GM12892 (cell line): Measurements from ENCODE around the gene SNPH. TPM values are rescaled to one million over a fixed set of nuclear protein-coding genes. Genes with fewer than 3 reads are reported as not detected.
"Not testable (repeated sequence)": the region's sequence is repeated elsewhere in the genome, so short reads cannot be mapped to it uniquely, and the experiment has no call there.

Experiments
- DNase-seq: peaks from one replicate; pipeline ENCODE4 v3.0.0; 2011; ENCODE audit not compliant: insufficient read length
- FAIRE-seq: peaks from 2 replicates; lab custom pipeline; 2011; peaks lifted over from hg19 to GRCh38; lab: Jason Lieb, UNC
- POLR2A ChIP-seq: IDR thresholded peaks from 2 replicates; pipeline ENCODE4 v1.6.1; 2011; ENCODE audit warnings: low read depth, low read length, control low read depth
- POLR2AphosphoS5 ChIP-seq: IDR thresholded peaks from 2 replicates; pipeline ENCODE4 v1.6.1; 2011; ENCODE audit warnings: low read depth, low read length, control low read depth
- TAF1 ChIP-seq: IDR thresholded peaks from 2 replicates; pipeline ENCODE4 v1.6.1; 2011; ENCODE audit warnings: low read depth, mild to moderate bottlenecking, control low read depth, low read length, borderline replicate concordance
- polyA plus RNA-seq: library from polyadenylated mRNA; unstranded; fragments of >200 nt; gene quantifications from one replicate; pipeline ENCODE4 v1.2.1, GENCODE V29; 2012; ENCODE audit warnings: missing spikeins, inconsistent platforms; ENCODE audit not compliant: missing spikeins

SNPH gene
- polyA plus RNA-seq = 0.04 TPM

DNA sequence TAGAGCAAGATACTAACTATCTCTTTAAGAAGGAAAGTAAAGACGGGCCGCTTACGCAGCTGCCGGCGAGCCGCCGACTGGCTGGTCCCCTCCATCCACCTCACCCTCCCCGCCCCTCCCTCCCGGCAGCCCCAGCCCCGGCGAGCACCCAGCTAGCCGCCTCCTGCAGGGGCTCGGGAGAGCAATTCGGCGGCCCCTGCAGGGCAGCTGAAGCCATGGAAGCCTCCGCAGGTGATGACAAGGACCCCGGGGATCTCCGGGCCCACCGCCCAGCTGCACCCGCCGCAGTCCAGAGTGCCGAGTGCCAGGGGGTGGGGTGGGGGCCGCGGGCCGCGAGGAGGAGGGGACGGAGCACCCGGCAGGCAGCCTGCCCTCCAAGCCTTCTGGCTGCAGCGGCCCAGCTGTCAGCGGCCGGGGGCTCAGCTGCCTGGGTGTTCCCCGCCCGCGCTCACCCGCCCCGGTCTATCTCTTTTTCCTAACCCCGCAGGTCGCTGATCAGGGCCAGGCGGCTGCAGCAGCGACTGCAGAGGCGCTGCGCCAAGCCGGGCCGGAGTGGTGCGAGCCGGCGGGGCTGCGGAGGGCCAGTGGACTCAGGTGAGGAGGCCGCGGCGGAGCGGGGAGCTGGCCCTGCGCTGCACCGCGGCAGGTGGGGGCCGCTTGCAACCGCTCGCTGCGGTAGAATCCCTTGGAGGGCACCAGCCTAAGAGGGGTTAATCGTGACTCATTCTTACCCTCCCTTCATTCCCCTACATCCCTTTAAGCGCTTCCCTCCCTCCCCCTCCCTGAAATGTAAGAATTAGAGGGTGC is at the start of gene SNPH:
TSS of gene SNPH (plus strand) at position 128 of the 807 bp plus-strand sequence. CDS start 29,946 bp downstream, outside the sequence.
- DNase-seq (peak; percentile 31), FAIRE-seq (peak; percentile 85)
- TF ChIP-seq TAF1 (no peak), POLR2A (no peak), POLR2AphosphoS5 (no peak)

- FAIRE-seq, DNase-seq: not testable (repeated sequence)
These were observed 49.3 kb upstream of the SNPH start for GRCh38 chr20:1216527-1217427.

GRCh38 chr20:1222750-1223149 is 43.3 kb upstream of the SNPH start:
- FAIRE-seq, DNase-seq: not testable (repeated sequence)

- TF ChIP-seq TAF1 = no peak
- TF ChIP-seq POLR2AphosphoS5 = no peak
- TF ChIP-seq POLR2A = no peak
- DNase-seq (no peak), FAIRE-seq (no peak)
These were observed 41.7 kb upstream of the SNPH start for GRCh38 chr20:1224205-1224890.

- FAIRE-seq (no peak), DNase-seq (no peak)
- TF ChIP-seq TAF1 = no peak
- TF ChIP-seq POLR2AphosphoS5 = no peak
- TF ChIP-seq POLR2A = no peak
These were observed 40.8 kb upstream of the SNPH start for GRCh38 chr20:1225263-1225782.

DNA sequence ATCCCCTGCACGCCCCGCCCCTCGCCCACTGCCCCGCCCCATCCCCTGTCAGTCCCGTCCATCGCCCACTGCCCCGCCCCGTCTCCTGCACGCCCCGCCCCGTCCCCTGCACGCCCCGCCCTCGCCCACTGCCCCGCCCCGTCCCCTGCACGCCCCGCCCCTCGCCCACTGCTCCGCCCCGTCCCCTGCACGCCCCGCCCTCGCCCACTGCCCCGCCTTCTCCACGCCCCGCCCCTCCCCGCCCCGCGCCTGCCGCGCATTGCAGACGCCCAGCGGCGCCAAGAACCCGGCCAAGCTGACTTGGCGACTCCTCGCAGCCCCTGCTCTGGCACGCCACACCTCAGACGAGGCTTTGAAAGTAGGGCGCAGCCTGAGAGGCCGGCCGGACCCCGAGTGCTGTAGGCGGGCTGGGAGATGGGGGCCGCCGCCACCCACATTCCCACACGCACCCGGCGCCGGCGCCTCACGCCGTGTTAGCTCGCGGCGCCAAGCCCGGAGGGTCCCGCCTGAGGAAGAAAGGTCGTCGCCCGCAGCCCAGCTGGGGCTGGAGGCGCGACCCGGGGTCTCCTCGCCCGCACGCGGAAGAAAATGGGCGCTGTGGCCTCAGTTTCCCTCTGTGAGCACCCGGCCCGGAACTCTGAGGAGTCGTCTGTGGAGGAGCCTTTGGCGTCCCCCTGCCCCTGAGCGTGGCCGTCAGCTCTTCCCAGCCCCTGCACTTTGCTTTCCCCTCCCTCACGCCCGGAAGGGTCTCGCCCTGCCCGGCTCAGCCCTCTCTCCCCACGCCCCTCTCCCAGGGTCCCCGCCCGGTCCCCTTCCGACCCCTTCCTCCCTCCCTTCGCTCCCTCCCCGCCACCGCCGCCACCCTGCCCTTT is 40.1 kb upstream of the SNPH start, which contains the start of gene RAD21L1:
TSS of gene RAD21L1 (plus strand) at position 262 of the 872 bp plus-strand sequence. CDS start 2,410 bp downstream, outside the sequence.
- FAIRE-seq (peak; percentile 94), DNase-seq (peak; percentile 78)
- TF ChIP-seq POLR2AphosphoS5 (no peak), POLR2A (no peak), TAF1 (no peak)

DNA sequence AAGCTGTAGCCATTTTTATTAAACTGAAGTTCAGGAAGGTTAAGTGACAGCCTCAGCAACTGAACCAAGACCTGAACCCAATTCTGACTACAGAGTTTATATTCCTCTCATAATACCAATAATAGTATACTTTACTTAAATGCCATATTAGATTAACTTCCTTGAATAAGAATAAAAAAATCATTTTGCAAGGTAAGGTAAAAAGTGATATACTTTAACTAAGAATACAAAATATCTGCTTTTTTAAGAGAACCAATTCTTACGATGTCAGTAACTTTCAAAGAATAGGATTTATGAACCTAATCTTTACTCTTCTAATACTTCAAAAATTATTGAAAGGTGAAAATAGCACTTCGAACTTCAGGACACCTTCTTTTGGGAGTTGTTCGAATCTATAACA is 36.6 kb upstream of the SNPH start:
- FAIRE-seq = no peak
- no peak for TF ChIP-seq POLR2A
- no peak for TF ChIP-seq POLR2AphosphoS5
- no peak for TF ChIP-seq TAF1
- no peak for DNase-seq

DNA sequence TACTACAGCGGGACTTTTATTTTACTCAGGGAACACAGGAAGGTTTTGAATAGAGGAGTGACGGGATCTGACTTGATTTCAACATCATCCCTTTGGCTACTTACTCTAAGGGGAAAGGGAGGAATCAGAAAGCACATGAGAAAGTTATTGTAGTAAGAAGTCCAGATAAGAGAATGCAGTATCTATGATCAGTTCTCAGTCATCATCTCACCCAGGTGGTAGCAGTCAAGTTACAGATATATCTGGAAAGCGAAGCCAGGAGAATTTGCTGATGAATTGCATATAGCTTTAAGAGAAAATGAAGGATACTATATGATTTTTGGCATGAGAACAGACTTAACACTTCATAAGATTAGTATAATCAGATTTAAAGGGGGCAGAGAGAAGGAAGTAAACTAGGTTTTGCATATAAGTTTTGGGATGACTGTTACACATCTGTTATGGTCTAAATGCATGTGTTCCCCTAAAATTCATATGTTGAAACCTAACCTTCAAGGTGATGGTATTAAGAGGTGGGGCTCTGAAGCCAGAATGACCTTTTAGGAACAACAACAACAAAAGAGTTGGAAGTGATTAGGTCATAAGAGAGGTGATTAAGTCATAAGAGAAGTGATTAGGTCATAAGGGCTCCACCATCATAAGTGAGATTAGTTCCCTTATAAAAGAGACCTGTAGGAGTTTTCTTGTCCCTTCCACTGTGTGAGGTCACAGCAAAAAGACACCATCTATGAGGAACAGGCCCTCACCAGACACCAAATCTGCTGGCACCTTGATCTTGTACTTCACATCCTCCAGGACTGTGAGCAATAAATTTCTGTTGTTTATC is 33.6 kb upstream of the SNPH start:
- DNase-seq (no peak), FAIRE-seq (peak; percentile 44)
- TF ChIP-seq POLR2A (no peak), TAF1 (no peak), POLR2AphosphoS5 (no peak)

DNA sequence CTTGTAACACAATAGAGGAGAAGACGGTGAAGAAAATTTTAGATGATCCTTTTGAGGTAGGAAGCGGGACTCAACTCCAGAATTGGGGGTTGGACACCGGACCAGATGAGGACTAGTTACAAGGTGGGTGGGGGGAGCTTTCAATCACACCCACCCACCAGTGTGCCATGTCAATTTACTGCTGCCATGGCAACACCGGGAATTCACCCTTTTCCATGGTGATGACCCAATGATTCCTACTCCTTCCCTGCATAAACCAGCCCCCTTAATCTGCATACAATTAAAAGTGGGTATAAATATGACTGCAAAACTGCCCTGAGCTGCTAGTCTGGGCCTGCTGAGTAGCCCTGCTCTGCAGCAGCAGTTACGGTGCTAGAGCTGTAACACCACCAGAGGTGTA is 25.5 kb upstream of the SNPH start:
- no peak for DNase-seq
- TF ChIP-seq POLR2AphosphoS5 (no peak), POLR2A (no peak), TAF1 (no peak)
- no peak for FAIRE-seq

- DNase-seq = no peak
- TF ChIP-seq TAF1 = no peak
- TF ChIP-seq POLR2AphosphoS5 = no peak
- TF ChIP-seq POLR2A = no peak
- no peak for FAIRE-seq
These were observed 24.6 kb upstream of the SNPH start for GRCh38 chr20:1241456-1241855.
